Measurements from ENCODE around the gene CEP350. TPM values are rescaled to one million over a fixed set of nuclear protein-coding genes. Genes with fewer than 3 reads are reported as not detected.

The CEP350 gene
- total RNA-seq, 1 experiment from 2014 or later: 41.1 TPM

GRCh38 chr1:180080439-180080838 lies 125.8 kb downstream of the CEP350 start:
- ChIA-PET CTCF (no interaction called here), POLR2A (no interaction called here)
- H3K4me1 ChIP-seq (ENCODE audit: control insufficient read depth, insufficient read depth, low read length): no peaks in the 10 kb centered on the region
- H3K27me3 ChIP-seq (ENCODE audit: control insufficient read depth, insufficient read depth, low read length): no peaks in the 10 kb centered on the region
- intact Hi-C loops (cut with micrococcal nuclease; ENCODE audit: unreplicated experiment) (no loop called here), in situ Hi-C loops (cut with HindIII; ENCODE audit: low pct_unique_long_range_greater_than_20kb, low sequenced_read_pairs) (no loop called here)
- TF ChIP-seq POLR2AphosphoS5 (IDR thresholded peaks at IDR 0.05; ENCODE audit: low read depth, low read length): no peak
- peak; percentile 53 for DNase-seq (ENCODE audit: low read depth, low spot score)
- no peaks in the 10 kb centered on the region for H3K9me3 ChIP-seq (ENCODE audit: control insufficient read depth, insufficient read depth, low read depth, low read length)
- H3K4me3 ChIP-seq (ENCODE audit: low read depth in 2 of 2, low read length in 2 of 2): no peak overlapping the region
- H3K36me3 ChIP-seq (ENCODE audit: control insufficient read depth, insufficient read depth, low read length): peaks cover 26% of the 10 kb centered on the region
- H3K27ac ChIP-seq (ENCODE audit: low read length): no peak overlapping the region
- ATAC-seq: 0 out of 2 replicates have a peak, but pooled peaks have one; percentile 56
- no TSS peak for BruUV-seq (replicated peaks)

GRCh38 chr1:180081474-180081873 lies 126.9 kb downstream of the CEP350 start:
- Histone ChIP-seq H3K4me1 (ENCODE audit: control insufficient read depth, insufficient read depth, low read length) (no peaks in the 10 kb centered on the region), H3K27ac (ENCODE audit: low read length) (no peak overlapping the region), H3K27me3 (ENCODE audit: control insufficient read depth, insufficient read depth, low read length) (no peaks in the 10 kb centered on the region), H3K36me3 (ENCODE audit: control insufficient read depth, insufficient read depth, low read length) (peaks cover 26% of the 10 kb centered on the region), H3K4me3 (ENCODE audit: low read depth in 2 of 2, low read length in 2 of 2) (no peak overlapping the region), H3K9me3 (ENCODE audit: control insufficient read depth, insufficient read depth, low read depth, low read length) (no peaks in the 10 kb centered on the region)
- in situ Hi-C loops (cut with HindIII; ENCODE audit: low pct_unique_long_range_greater_than_20kb, low sequenced_read_pairs): no loop called here
- no peak for DNase-seq (ENCODE audit: low read depth, low spot score)
- intact Hi-C loops (cut with micrococcal nuclease; ENCODE audit: unreplicated experiment): no loop called here
- ChIA-PET CTCF (no interaction called here), POLR2A (no interaction called here)
- no TSS peak for BruUV-seq (replicated peaks)
- ATAC-seq: no peak
- no peak for TF ChIP-seq REST (IDR thresholded peaks at IDR 0.05; ENCODE audit: insufficient read depth in 1 of 2, low read depth in 2 of 2, low read length in 1 of 2)
- TF ChIP-seq, protein P1, sequence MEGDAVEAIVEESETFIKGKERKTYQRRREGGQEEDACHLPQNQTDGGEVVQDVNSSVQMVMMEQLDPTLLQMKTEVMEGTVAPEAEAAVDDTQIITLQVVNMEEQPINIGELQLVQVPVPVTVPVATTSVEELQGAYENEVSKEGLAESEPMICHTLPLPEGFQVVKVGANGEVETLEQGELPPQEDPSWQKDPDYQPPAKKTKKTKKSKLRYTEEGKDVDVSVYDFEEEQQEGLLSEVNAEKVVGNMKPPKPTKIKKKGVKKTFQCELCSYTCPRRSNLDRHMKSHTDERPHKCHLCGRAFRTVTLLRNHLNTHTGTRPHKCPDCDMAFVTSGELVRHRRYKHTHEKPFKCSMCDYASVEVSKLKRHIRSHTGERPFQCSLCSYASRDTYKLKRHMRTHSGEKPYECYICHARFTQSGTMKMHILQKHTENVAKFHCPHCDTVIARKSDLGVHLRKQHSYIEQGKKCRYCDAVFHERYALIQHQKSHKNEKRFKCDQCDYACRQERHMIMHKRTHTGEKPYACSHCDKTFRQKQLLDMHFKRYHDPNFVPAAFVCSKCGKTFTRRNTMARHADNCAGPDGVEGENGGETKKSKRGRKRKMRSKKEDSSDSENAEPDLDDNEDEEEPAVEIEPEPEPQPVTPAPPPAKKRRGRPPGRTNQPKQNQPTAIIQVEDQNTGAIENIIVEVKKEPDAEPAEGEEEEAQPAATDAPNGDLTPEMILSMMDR (IDR thresholded peaks at IDR 0.05): no peak
- TF ChIP-seq POLR2AphosphoS5 (IDR thresholded peaks at IDR 0.05; ENCODE audit: low read depth, low read length): no peak
- TF ChIP-seq SIN3A (IDR thresholded peaks at IDR 0.05; ENCODE audit: borderline replicate concordance, insufficient read depth, low read depth, low read length): no peak

- intact Hi-C loops (cut with micrococcal nuclease; ENCODE audit: unreplicated experiment) (no loop called here), in situ Hi-C loops (cut with HindIII; ENCODE audit: low pct_unique_long_range_greater_than_20kb, low sequenced_read_pairs) (no loop called here)
- DNase-seq (ENCODE audit: low read depth, low spot score) (no peak), ATAC-seq (no peak)
- BruUV-seq (replicated peaks): no TSS peak
- no peak overlapping the region for H3K27ac ChIP-seq (ENCODE audit: low read length)
- CTCF ChIA-PET: no interaction called here
- TF ChIP-seq, protein P1 (IDR thresholded peaks at IDR 0.05): no peak
- TF ChIP-seq REST (IDR thresholded peaks at IDR 0.05; ENCODE audit: insufficient read depth in 1 of 2, low read depth in 2 of 2, low read length in 1 of 2) (no peak), POLR2AphosphoS5 (IDR thresholded peaks at IDR 0.05; ENCODE audit: low read depth, low read length) (no peak), TCF7L2 (IDR thresholded peaks at IDR 0.05; ENCODE audit: low read depth, low read length) (no peak), SIN3A (IDR thresholded peaks at IDR 0.05; ENCODE audit: borderline replicate concordance, insufficient read depth, low read depth, low read length) (no peak)
- POLR2A ChIA-PET: no interaction called here
- no peaks in the 10 kb centered on the region for H3K27me3 ChIP-seq (ENCODE audit: control insufficient read depth, insufficient read depth, low read length)
- no peak overlapping the region for H3K4me3 ChIP-seq (ENCODE audit: low read depth in 2 of 2, low read length in 2 of 2)
- peaks cover 31% of the 10 kb centered on the region for H3K36me3 ChIP-seq (ENCODE audit: control insufficient read depth, insufficient read depth, low read length)
- no peaks in the 10 kb centered on the region for H3K9me3 ChIP-seq (ENCODE audit: control insufficient read depth, insufficient read depth, low read depth, low read length)
- H3K4me1 ChIP-seq (ENCODE audit: control insufficient read depth, insufficient read depth, low read length): no peaks in the 10 kb centered on the region
These were observed 128.6 kb downstream of the CEP350 start for GRCh38 chr1:180083164-180083563.
